Peyer's patch (tissue), 4 donors: ENCODE data around the gene SLC13A3.

Source experiments
- CTCF ChIP-seq, 6 experiments: fragments of 450-650 bp in 4 of 6; fragments of 200-600 bp in 2 of 6; sonication (generic) in 1 of 6; IDR thresholded peaks; one replicate each; pipeline ENCODE4 v1.5.1; 2017 to 2019; ENCODE audit warnings: antibody characterized with exemption in 6 of 6, mild to moderate bottlenecking in 3 of 6, moderate library complexity in 1 of 6
- POLR2A ChIP-seq, 2 donors: fragments of 450-650 bp; IDR thresholded peaks; one replicate each; pipeline ENCODE4 v1.5.1; 2017; ENCODE audit warnings: antibody characterized with exemption in 2 of 2, mild to moderate bottlenecking in 2 of 2, moderate library complexity in 2 of 2

GRCh38 chr20:46650575-46651090 lies 626 bp downstream of the SLC13A3 start:
- TF ChIP-seq POLR2A (IDR thresholded peaks at IDR 0.05), result no peak
- TF ChIP-seq CTCF (IDR thresholded peaks at IDR 0.05), result no peak
